GM18520 (cell line): ENCODE measurements around the gene PARD3.

Experiments
- ATAC-seq: cut with Tn5 transposase; IDR thresholded peaks from one replicate; pipeline ENCODE4 v1.9.1; 2021; ENCODE audit not compliant: unreplicated experiment

PARD3 gene

GRCh38 chr10:34121125-34121753 is 693.9 kb downstream of the PARD3 start:
- ATAC-seq: no peak

GRCh38 chr10:34119456-34119855 is 695.6 kb downstream of the PARD3 start:
- ATAC-seq: no peak

GRCh38 chr10:34116681-34117271 is 698.3 kb downstream of the PARD3 start:
- ATAC-seq: no peak

GRCh38 chr10:34116220-34116641 is 698.9 kb downstream of the PARD3 start:
- ATAC-seq: no peak

GRCh38 chr10:34114914-34115313 is 700.2 kb downstream of the PARD3 start:
- no peak for ATAC-seq

GRCh38 chr10:34113504-34114225 is 701.4 kb downstream of the PARD3 start:
- ATAC-seq: no peak

GRCh38 chr10:34112171-34112782 is 702.8 kb downstream of the PARD3 start:
- ATAC-seq: no peak

GRCh38 chr10:34111179-34111578 is 703.9 kb downstream of the PARD3 start:
- ATAC-seq: no peak

GRCh38 chr10:34109952-34110702 is 705.0 kb downstream of the PARD3 start:
- no peak for ATAC-seq

- no peak for ATAC-seq
Measured at GRCh38 chr10:34109495-34109894, 705.6 kb downstream of the PARD3 start.

GRCh38 chr10:34107626-34108516 is 707.2 kb downstream of the PARD3 start:
- ATAC-seq: no peak

- ATAC-seq: no peak
Measured at GRCh38 chr10:34106356-34106885, 708.7 kb downstream of the PARD3 start.

- ATAC-seq: no peak
Measured at GRCh38 chr10:34104829-34105572, 710.1 kb downstream of the PARD3 start.

GRCh38 chr10:34102893-34103506 is 712.1 kb downstream of the PARD3 start:
- ATAC-seq: no peak

- ATAC-seq: no peak
Measured at GRCh38 chr10:34102237-34102673, 712.8 kb downstream of the PARD3 start.

GRCh38 chr10:34101001-34101400 is 714.1 kb downstream of the PARD3 start:
- no peak for ATAC-seq

- no peak for ATAC-seq
Measured at GRCh38 chr10:34098821-34099567, 716.1 kb downstream of the PARD3 start.

GRCh38 chr10:34097682-34098081 is 717.4 kb downstream of the PARD3 start:
- no peak for ATAC-seq
